Measurements from ENCODE around the gene GPX3.

DNA sequence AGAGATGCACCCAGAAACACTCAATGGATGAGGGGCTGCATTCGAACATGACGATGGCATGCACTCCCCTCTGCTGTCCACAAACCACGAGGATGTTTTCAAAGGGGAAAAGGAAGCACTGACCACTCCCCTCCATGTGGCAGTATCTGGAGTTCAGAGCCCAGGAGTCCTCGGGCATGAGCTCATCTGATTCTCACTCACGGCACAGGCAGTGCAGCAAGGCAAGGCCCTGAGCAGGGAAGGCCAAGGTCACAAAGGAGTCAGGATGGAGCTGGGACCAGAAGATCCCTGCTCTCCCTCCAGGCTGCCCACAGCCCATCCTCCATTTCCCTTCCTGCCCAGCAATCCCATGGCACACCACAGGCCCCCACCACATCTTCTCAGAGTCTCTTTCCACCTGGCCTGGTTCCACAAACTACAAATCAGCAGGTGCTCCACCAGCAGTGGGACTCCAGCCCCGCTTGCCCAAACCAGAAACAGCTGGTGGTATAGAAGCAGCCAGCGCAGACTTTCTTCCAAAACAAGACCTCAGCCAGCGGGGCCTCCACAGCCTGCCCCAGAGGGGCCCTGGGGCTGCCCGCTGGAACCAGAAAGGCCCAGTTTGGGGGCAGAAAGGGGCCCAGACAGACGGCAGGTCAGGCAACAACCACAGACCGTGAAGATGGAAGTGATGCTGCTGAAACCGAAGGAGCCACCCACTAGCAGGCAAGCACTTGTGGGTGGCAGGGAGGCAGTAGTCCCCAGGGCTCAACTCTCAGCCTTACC is 48.2 kb downstream of the GPX3 start:
- TF ChIP-seq, protein P1, sequence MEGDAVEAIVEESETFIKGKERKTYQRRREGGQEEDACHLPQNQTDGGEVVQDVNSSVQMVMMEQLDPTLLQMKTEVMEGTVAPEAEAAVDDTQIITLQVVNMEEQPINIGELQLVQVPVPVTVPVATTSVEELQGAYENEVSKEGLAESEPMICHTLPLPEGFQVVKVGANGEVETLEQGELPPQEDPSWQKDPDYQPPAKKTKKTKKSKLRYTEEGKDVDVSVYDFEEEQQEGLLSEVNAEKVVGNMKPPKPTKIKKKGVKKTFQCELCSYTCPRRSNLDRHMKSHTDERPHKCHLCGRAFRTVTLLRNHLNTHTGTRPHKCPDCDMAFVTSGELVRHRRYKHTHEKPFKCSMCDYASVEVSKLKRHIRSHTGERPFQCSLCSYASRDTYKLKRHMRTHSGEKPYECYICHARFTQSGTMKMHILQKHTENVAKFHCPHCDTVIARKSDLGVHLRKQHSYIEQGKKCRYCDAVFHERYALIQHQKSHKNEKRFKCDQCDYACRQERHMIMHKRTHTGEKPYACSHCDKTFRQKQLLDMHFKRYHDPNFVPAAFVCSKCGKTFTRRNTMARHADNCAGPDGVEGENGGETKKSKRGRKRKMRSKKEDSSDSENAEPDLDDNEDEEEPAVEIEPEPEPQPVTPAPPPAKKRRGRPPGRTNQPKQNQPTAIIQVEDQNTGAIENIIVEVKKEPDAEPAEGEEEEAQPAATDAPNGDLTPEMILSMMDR (CRISPR knock-in tag; IDR thresholded peaks at IDR 0.05), result no peak
- TF ChIP-seq POLR2A (IDR thresholded peaks at IDR 0.05; ENCODE audit: insufficient read depth in 1 of 2, low read depth in 2 of 2, low read length in 2 of 2) (no peak), U2AF1 (optimal IDR thresholded peaks at IDR 0.05; ENCODE audit: low read depth, low read length) (no peak), KDM2A (CRISPR knock-in tag; IDR thresholded peaks at IDR 0.05; ENCODE audit: borderline replicate concordance, low read depth) (no peak), ZNF274 (CRISPR knock-in tag; IDR thresholded peaks at IDR 0.05) (no peak)
- TF ChIP-seq, protein P2, sequence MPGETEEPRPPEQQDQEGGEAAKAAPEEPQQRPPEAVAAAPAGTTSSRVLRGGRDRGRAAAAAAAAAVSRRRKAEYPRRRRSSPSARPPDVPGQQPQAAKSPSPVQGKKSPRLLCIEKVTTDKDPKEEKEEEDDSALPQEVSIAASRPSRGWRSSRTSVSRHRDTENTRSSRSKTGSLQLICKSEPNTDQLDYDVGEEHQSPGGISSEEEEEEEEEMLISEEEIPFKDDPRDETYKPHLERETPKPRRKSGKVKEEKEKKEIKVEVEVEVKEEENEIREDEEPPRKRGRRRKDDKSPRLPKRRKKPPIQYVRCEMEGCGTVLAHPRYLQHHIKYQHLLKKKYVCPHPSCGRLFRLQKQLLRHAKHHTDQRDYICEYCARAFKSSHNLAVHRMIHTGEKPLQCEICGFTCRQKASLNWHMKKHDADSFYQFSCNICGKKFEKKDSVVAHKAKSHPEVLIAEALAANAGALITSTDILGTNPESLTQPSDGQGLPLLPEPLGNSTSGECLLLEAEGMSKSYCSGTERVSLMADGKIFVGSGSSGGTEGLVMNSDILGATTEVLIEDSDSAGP (CRISPR knock-in tag; IDR thresholded peaks at IDR 0.05; ENCODE audit: borderline replicate concordance), result no peak
